Karpas-422 (cell line): ENCODE measurements around the gene TIMM22. TPM values are rescaled to one million over a fixed set of nuclear protein-coding genes. Genes with fewer than 3 reads are reported as not detected.
"Not testable (repeated sequence)": the region's sequence is repeated elsewhere in the genome, so short reads cannot be mapped to it uniquely, and the experiment has no call there.

Experiments
- DNase-seq: peaks from one replicate; pipeline ENCODE4 v3.0.0-alpha.2; 2015
- H2AFZ ChIP-seq: fragments of 200-600 bp; sonication (generic); 2 replicates; pipeline ENCODE4 v1.6.1; 2014; ENCODE audit warnings: antibody characterized with exemption, low read length, mixed read lengths
- H3K27ac ChIP-seq: fragments of 200-600 bp; sonication (generic); 2 replicates; pipeline ENCODE4 v1.5.1; 2014; ENCODE audit warnings: mild to moderate bottlenecking, low read length, moderate library complexity
- H3K27me3 ChIP-seq: fragments of 200-600 bp; sonication (generic); 2 replicates; pipeline ENCODE4 v1.6.1; 2014; ENCODE audit warnings: low read length, mixed read lengths
- H3K36me3 ChIP-seq: fragments of 200-600 bp; sonication (generic); 2 replicates; pipeline ENCODE4 v1.6.1; 2014; ENCODE audit warnings: low read length, mixed read lengths; ENCODE audit not compliant: insufficient read depth
- H3K4me1 ChIP-seq: fragments of 200-600 bp; sonication (generic); 2 replicates; pipeline ENCODE4 v1.6.1; 2014; ENCODE audit warnings: mild to moderate bottlenecking, low read length, mixed read lengths
- H3K4me2 ChIP-seq: fragments of 200-600 bp; sonication (generic); 2 replicates; pipeline ENCODE4 v1.6.1; 2014; ENCODE audit warnings: low read length, low read depth, mild to moderate bottlenecking; ENCODE audit not compliant: poor library complexity, severe bottlenecking
- H3K4me3 ChIP-seq: fragments of 200-600 bp; sonication (generic); 2 replicates; pipeline ENCODE4 v1.5.1; 2014; ENCODE audit warnings: mild to moderate bottlenecking, antibody characterized with exemption, low read length, mixed read lengths
- H3K79me2 ChIP-seq: fragments of 200-600 bp; sonication (generic); 2 replicates; pipeline ENCODE4 v1.6.1; 2014; ENCODE audit warnings: mild to moderate bottlenecking, low read length, mixed read lengths
- H3K9ac ChIP-seq: fragments of 200-600 bp; sonication (generic); 2 replicates; pipeline ENCODE4 v1.6.0; 2014; ENCODE audit warnings: low read length
- H3K9me2 ChIP-seq: fragments of 200-600 bp; sonication (generic), shearing (Covaris generic); replicated peaks from 2 replicates; pipeline ENCODE4 v1.6.0; 2014; ENCODE audit warnings: mild to moderate bottlenecking, low read length, moderate library complexity; ENCODE audit not compliant: insufficient read depth
- H3K9me3 ChIP-seq: fragments of 300-700, 200-600 bp; sonication (generic); 2 replicates; pipeline ENCODE4 v1.6.1; 2014; ENCODE audit warnings: low read length, mixed read lengths
- H4K20me1 ChIP-seq: fragments of 200-600 bp; sonication (generic); 2 replicates; pipeline ENCODE4 v1.6.1; 2014; ENCODE audit warnings: mild to moderate bottlenecking, antibody characterized with exemption, low read length, low read depth; ENCODE audit not compliant: insufficient read depth
- total RNA-seq: library from RNA; depleted of rRNA; stranded (reverse); fragments of >200 nt; shearing (Covaris generic); gene quantifications from 2 replicates; pipeline ENCODE4 v1.2.3, GENCODE V29; 2014; ENCODE audit warnings: low replicate concordance; rRNA removed

The TIMM22 gene
- total RNA-seq: 4.7 and 7.2 TPM in 2 replicates

DNA sequence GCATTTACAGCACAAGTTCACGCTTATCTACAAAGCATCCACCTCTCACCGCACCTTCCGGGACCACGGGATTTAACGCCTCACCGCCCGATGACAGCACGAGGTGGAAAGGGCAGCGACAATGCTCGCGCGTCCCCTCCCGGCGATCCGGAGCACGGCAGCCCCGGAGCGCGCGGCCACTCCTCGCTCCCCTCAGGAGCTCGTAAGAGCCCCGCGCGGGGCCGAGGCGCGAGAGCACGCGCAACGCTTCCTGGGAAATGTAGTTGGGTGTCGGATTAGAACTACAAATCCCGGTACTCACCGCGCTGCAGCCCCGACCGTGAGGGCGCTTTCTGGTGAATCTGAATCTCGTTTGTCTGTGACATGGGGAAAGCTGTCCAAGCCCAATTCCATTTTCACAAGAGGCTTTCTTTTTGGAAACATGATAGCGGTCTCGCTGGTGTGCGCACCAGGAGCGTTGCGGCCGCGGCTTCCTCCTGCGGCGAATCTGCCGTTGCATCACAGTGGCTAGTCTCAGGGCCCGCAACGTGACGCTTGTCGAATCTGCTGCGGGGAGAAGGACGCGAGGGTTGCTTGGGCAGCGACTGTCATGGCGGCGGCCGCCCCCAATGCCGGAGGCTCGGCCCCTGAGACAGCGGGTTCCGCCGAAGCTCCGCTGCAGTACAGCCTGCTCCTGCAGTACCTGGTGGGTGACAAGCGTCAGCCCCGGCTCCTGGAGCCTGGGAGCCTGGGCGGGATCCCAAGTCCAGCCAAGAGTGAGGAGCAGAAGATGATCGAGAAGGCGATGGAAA is at the start of gene TIMM22:
TIMM22 (plus strand) TSS at position 576 of the 791 bp plus-strand sequence; CDS start at position 590, 14 bp downstream.
- Histone ChIP-seq H3K4me1 (peaks cover 17% of the 10 kb centered on the region), H3K9me2 (no peaks in the 10 kb centered on the region), H3K9me3 (peaks cover 8% of the 10 kb centered on the region), H3K27ac (peak within 1 kb of the TSS; percentile 65), H3K4me2 (peak within 1 kb of the TSS; percentile 71), H3K27me3 (no peaks in the 10 kb centered on the region), H4K20me1 (peaks cover 21% of the 10 kb centered on the region), H3K4me3 (peak within 1 kb of the TSS; percentile 90), H3K79me2 (peaks cover 14% of the 10 kb centered on the region), H2AFZ (peak within 1 kb of the TSS; percentile 72; the same call in 1 of the 2 replicates), H3K36me3 (peaks cover 14% of the 10 kb centered on the region), H3K9ac (peak within 1 kb of the TSS; percentile 93)
- DNase-seq: peak; percentile 96

DNA sequence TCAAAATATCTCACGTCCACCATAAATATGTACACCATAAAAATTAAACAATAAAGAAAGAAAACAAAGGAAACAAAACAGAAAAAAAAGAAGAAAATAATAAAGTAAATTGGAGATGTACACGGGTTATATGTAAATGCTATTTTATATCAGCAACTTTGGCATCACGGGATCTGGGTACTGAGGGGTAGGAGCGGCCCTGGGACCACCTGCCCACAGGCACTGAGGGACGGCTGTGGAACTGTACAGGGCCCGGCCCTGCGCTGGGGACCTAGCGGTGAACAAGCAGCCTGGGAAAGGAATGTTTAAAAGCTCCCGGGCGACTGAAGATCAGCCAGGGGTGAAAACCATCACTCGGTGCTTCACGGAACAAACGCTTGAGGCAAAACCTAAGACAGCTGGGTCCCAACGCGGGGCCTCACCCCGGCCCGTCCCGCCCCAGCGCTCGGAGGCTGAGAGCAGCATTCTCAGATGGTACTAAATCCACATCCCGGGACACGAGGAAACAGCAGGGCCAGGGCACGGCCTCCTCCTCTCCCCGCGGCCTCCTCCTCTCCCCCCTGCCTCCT is 48.6 kb upstream of the TIMM22 start:
- Histone ChIP-seq H3K27ac (no peak overlapping the region), H3K4me1 (no peaks in the 10 kb centered on the region), H3K36me3 (no peaks in the 10 kb centered on the region), H3K9me3 (peaks cover 3% of the 10 kb centered on the region; the same call in 1 of the 2 replicates), H3K79me2 (no peaks in the 10 kb centered on the region), H3K4me3 (no peak overlapping the region), H3K27me3 (no peaks in the 10 kb centered on the region), H3K9ac (no peak overlapping the region), H3K9me2 (no peaks in the 10 kb centered on the region), H2AFZ (no peak overlapping the region), H4K20me1 (no peaks in the 10 kb centered on the region), H3K4me2 (no peak overlapping the region)
- no peak for DNase-seq

DNA sequence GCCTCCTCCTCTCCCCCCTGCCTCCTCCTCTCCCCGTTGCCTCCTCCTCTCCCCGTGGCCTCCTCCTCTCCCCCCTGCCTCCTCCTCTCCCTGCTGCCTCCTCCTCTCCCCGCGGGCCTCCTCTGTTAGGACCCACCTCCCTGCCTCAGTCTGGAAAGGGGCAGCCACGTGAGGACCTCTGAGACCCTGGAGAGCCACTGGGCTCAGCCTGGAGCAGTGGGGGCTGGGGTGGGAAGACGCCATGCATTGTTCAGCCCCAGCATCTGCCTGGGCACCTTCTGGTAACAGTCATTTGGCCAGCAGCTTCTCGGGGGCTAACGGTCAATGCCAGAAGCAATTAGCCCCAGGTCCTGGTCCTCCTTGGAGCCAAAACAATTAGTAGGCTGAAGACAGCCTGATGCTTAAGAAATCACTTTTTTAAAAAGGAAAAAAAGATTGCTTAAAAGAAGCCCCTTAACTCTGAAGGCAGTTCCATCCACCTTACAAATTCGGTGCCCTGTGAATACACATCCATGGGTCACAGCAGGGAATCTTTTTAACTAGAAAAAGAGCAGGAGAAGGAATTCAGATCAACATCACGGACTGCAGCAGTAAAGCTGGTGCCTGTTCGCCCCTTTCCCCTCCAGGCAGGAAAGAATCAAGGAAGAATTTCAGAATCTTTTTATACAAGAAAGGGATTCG is 47.2 kb upstream of the TIMM22 start:
- no peaks in the 10 kb centered on the region for H3K9me2 ChIP-seq

DNA sequence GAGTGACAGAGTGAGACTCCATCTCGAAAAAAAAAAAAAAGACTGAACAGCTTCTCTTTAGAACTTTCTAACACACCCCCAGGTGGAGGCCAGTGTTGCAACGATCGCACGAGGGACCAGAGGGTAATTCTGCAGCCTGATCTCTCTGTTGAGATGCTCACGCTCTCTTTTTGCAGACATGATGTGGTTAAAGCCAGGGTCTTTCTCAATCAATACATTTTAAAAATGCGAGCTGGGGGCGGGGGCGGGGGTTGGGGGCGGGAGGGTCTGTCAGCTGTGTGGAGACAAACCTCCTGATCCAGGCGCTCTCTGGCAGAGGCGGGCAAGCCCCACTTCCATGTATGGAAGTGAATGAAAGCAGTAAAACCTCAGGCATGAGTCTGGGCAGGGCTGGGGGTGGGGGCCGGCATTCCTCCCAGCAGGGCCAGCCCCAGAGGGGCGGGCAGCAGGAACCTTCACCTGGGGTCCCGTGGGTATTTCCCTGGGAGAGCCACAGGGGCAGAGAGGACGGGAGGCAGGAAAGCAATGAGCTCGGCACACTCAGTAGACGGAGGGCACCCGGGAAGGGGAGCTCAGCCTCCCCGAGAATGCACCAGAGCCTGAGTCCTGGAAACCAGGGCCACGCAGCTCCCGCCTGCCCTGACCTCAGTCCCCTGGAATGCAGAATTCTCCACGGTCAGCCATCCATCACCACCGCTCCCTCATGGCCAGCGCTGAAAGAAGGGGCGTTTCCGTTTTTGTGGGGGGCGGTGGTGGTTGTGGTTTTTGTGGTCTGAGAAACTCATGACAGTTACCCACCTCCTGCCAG is 45.4 kb upstream of the TIMM22 start:
- Histone ChIP-seq H4K20me1 (no peaks in the 10 kb centered on the region), H3K4me2 (no peak overlapping the region), H3K9ac (no peak overlapping the region), H3K36me3 (no peaks in the 10 kb centered on the region), H3K27ac (no peak overlapping the region), H3K9me2 (no peaks in the 10 kb centered on the region), H3K27me3 (no peaks in the 10 kb centered on the region), H3K4me1 (no peaks in the 10 kb centered on the region), H3K9me3 (peaks cover 3% of the 10 kb centered on the region; the same call in 1 of the 2 replicates), H3K79me2 (no peaks in the 10 kb centered on the region), H3K4me3 (no peak overlapping the region), H2AFZ (no peak overlapping the region)
- no peak for DNase-seq

More for the DNA sequence above, 47.2 kb upstream of the TIMM22 start:
- Histone ChIP-seq H3K4me1 (no peaks in the 10 kb centered on the region), H3K9me3 (peaks cover 3% of the 10 kb centered on the region; the same call in 1 of the 2 replicates), H3K4me3 (no peak overlapping the region), H3K9ac (no peak overlapping the region), H3K36me3 (no peaks in the 10 kb centered on the region), H3K4me2 (no peak overlapping the region), H2AFZ (no peak overlapping the region), H3K79me2 (no peaks in the 10 kb centered on the region), H3K27me3 (no peaks in the 10 kb centered on the region), H4K20me1 (no peaks in the 10 kb centered on the region), H3K27ac (no peak overlapping the region)
- DNase-seq: no peak

DNA sequence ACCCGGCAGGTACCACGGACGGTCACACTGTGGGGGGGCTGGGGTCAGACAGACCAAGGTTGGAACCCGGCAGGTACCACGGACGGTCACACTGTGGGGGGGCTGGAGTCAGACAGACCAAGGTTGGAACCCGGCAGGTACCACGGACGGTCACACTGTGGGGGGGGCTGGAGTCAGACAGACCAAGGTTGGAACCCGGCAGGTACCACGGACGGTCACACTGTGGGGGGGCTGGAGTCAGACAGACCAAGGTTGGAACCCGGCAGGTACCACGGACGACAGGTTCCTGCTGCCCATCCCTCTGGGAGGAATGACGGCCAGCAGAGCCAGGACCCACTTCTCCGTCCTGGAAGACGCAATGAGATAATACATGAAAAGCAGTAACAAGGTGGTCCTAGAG is 44.3 kb upstream of the TIMM22 start:
- H3K9me2 ChIP-seq, H3K4me3 ChIP-seq, H3K9me3 ChIP-seq, DNase-seq, H3K27ac ChIP-seq, H2AFZ ChIP-seq, H3K36me3 ChIP-seq, H3K4me2 ChIP-seq, H3K27me3 ChIP-seq, H3K9ac ChIP-seq, H3K4me1 ChIP-seq, H3K79me2 ChIP-seq, H4K20me1 ChIP-seq: not testable (repeated sequence)

DNA sequence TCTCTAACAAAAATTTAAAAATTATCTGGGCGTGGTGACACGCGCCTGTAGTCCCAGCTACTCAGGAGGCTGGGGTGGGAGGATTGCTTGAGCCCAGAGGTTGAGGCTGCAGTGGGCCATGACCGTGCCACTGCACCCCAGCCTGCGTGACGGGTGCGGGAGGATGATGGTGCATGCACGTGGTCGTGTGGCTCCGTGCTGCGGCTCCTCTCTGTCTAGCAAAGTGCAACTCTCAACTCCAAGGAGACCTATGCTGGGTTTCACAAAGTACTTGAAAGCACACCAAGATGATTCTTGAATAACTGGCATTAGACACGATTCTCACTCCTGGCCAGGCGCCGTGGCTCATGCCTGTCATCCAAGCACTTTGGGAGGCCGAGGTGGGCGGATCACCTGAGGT is 43.2 kb upstream of the TIMM22 start:
- H3K9me3 ChIP-seq: peaks cover 3% of the 10 kb centered on the region; the same call in 1 of the 2 replicates
- H2AFZ ChIP-seq: no peak overlapping the region
- no peak overlapping the region for H3K4me2 ChIP-seq
- no peaks in the 10 kb centered on the region for H3K36me3 ChIP-seq
- no peaks in the 10 kb centered on the region for H4K20me1 ChIP-seq
- no peaks in the 10 kb centered on the region for H3K27me3 ChIP-seq
- no peaks in the 10 kb centered on the region for H3K9me2 ChIP-seq
- DNase-seq: no peak
- no peaks in the 10 kb centered on the region for H3K79me2 ChIP-seq
- no peak overlapping the region for H3K4me3 ChIP-seq
- H3K27ac ChIP-seq: no peak overlapping the region
- H3K9ac ChIP-seq: no peak overlapping the region
- no peaks in the 10 kb centered on the region for H3K4me1 ChIP-seq

DNA sequence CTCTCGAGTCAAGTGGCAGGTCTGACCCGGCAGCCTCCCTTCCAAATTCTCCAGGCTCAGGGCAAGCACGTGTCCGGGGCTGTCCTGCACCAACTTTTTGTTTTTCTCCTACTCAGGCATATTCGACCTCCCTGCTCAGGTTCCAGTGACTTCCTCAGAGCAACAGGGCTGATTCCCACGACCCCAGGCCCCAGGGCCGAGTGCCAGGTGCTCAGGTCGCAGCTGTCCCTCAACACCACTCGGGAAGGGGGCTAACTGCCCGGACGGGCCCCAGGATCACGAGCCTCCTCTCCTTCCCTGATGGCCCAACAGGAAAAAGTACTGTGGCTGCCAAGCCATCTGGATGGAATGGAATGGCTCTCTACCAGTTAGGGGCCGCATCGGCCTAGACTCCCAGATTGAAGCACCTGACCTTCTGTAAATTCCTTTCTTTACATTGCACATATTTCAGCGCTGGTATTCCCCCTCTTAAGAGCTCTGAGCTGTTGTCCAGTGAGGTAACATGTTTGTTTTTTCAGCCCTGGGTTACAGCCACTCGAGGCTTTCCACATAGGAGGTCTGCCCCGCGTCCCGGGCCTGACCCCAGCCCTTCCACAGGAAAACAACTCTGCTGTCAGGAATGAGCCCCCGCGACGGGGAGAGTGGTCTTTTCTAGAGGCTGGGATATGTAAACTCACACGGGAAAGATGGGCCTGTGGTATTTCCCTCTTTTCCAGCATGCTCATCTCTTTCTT is 42.3 kb upstream of the TIMM22 start:
- no peaks in the 10 kb centered on the region for H4K20me1 ChIP-seq
- no peaks in the 10 kb centered on the region for H3K79me2 ChIP-seq
- H3K27me3 ChIP-seq: no peaks in the 10 kb centered on the region
- H3K4me1 ChIP-seq: no peaks in the 10 kb centered on the region
- no peak overlapping the region for H3K27ac ChIP-seq
- peaks cover 3% of the 10 kb centered on the region; the same call in 1 of the 2 replicates for H3K9me3 ChIP-seq
- no peak overlapping the region for H3K4me3 ChIP-seq
- no peak overlapping the region for H2AFZ ChIP-seq
- no peaks in the 10 kb centered on the region for H3K36me3 ChIP-seq
- no peaks in the 10 kb centered on the region for H3K9me2 ChIP-seq
- no peak for DNase-seq
- H3K4me2 ChIP-seq: no peak overlapping the region
- H3K9ac ChIP-seq: no peak overlapping the region
